Epithelial cell of prostate (primary cell): Measurements from ENCODE around the gene SEC24D.

Experiments
- DNase-seq: peaks from one replicate; pipeline ENCODE4 v3.0.0-alpha.2; 2011; ENCODE audit warnings: low read depth, low spot score
- H3K27ac ChIP-seq: fragments of 450-650 bp; 2 replicates; pipeline ENCODE4 v1.5.1; 2017; ENCODE audit warnings: mild to moderate bottlenecking

The SEC24D gene

DNA sequence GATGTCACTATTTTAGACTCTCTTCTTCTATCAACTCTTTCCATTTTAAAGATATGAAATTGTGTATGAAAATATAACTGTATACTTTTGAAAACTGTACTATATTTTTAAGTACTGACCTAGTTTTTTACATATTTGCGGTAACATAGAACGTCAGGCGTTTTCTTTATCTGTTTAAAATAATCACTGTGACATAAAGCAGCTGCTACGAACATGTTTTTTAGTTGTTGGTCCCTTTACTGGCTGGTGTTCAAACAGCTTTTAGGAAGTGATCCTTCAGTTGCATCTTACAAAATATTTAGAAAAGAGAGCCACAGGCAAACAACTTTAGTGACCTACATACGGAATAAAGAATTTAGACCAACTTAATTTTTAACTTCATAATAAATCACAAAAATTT is 77.6 kb downstream of the SEC24D start:
- H3K27ac ChIP-seq, result no peak overlapping the region
- no peak for DNase-seq

DNA sequence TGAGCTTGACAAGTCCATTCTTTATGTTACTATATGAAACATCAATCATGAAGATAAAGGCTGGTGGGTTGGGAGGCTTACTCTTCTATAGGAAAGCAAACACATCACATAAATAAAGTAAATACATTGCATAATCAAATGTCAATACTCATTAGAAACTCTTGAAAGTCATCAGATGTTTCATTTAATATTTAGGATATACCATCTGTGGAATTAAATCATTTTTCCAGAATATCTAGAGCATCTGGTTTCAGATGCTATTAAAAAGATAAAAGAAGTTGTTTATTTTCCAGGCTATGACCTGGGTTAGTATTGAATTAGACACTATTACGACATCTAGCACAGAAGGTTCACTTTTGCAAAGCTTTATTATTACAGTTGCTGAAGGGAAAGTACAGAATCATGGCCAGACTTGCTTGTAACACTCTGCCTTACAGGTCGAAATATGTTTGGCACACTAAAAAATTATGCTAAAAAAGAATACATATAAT is 78.1 kb downstream of the SEC24D start:
- no peak for DNase-seq
- H3K27ac ChIP-seq, result no peak overlapping the region

DNA sequence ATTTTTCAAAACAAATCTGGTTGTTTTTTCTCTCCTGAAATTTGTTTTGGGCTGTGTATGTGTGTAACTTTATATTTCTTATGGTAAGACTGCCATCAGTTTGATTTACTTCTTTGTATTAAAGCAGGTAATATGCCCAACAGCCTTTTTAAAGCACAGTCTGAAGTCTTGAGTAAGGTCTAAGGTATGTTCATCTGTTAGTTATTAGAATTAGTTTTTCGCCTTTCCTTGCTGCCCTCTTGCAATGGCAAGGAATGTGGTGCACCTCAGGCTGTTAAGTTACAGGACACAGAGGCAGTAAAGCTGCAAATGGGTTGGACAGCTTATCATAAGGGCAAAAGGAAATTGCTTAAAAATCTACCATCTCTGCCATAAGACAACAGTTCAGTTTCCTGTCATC is 79.0 kb downstream of the SEC24D start:
- no peak overlapping the region for H3K27ac ChIP-seq
- no peak for DNase-seq

- no peak for DNase-seq
- no peak overlapping the region for H3K27ac ChIP-seq
Observed at GRCh38 chr4:118756429-118756828, 79.5 kb downstream of the SEC24D start.

DNA sequence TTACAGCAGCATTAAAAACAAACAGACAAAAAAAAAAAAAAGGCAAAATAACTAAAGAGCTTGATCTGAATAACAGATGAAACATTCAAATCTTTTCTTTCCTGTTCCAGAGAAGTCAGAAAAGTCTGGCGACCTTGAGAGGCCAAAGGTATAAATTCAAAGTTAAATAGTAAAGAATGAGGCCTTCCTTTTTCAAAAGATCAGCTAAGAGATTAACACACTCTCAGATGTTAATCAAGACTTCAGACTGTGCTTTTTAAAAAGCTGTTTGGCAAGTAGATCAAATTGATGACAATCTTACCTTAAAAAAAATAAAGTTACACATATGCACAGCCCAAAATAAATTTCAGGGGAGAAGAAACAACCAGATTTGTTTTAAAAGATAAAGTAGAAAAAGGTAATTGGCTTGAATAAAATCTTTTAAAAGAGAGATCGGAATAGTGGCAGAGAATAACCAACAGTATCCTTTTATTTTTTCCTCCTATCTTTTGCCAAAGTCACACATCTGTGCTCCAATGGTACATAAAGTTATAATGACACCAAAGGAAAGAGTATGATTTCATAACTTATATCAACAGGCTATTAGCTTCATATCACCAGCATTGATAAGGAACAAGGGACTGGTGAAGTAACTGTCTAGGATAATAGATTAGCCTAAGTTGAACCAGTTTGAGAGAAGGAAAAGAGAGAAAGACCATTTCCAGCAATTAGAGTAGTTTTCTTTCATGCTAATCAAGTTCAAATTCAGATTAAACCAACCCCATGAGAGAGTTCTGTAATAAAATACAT is 80.3 kb downstream of the SEC24D start:
- no peak overlapping the region for H3K27ac ChIP-seq
- DNase-seq, result no peak

- no peak overlapping the region for H3K27ac ChIP-seq
- DNase-seq, result no peak
Observed at GRCh38 chr4:118754890-118755289, 81.0 kb downstream of the SEC24D start.

DNA sequence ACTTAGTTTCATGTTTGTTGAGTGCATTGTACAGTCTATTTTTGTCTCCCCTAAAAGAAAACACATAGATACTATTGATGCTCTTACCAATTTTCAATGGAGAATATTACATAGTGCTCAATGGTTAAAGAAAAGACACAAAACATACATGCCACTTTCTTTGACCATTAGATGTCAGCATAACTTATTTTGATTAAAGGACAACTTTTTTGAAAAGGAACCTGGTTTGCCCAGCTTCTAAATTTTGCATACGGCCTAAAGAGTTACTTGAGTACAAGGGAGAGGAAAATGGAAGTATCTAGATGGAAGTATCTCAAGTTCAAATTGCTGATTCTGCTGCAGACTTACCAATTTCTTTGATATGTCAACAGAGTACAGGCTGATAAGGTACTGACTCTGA is 82.2 kb downstream of the SEC24D start:
- DNase-seq, result no peak

GRCh38 chr4:118753096-118753495 is 82.8 kb downstream of the SEC24D start:
- no peak overlapping the region for H3K27ac ChIP-seq
- DNase-seq, result no peak

More for the DNA sequence above, 82.2 kb downstream of the SEC24D start:
- H3K27ac ChIP-seq, result no peak overlapping the region

DNA sequence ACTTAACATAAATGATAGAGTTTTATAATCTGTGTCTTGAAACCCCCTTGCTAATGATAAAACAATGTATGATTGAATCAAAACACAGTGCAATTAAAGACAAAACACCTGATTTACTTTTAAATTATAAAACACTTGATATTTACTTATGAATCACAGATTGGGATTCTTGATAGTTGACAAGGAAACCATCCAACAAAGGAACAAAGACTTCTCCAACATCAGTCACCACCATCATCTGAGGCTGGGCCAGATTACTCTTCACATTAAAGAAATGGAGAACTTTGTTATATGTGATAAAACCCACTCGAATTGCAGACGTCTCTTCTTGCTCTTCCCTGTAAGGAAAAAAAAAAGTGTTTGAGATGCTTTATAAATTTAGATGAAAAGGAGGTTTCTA is 83.4 kb downstream of the SEC24D start:
- no peak for DNase-seq
- no peak overlapping the region for H3K27ac ChIP-seq

GRCh38 chr4:118751629-118752323 is 84.2 kb downstream of the SEC24D start:
- no peak for DNase-seq
- no peak overlapping the region for H3K27ac ChIP-seq

DNA sequence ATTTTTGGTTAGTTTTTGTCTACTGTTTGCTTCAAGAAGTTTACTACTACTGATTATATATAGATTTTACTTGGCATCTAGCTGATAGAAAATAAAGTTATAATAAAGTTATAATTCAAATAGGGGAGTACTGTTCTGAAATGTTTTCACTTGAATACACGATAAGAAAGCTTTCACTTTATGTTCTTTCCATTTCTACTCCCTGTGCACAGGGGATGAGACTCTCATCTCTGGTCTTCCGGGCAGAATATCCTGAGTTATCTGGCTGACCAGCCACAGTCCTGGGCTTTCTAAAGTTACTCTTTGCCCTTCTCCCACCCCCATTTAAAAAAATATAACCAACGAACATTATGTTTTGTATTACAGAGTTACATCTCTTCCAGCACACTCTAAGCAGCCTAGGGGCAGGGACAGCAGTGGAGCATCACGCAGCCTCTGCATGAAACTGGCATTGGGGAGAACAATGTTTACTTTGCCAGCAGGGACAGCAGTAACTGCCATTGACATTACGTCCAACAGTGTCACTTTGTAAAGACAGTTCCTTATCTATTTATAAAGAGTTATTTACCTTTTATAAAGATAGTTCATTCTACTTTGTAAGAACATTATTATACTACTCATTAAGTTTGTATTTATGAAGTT is 86.5 kb downstream of the SEC24D start:
- H3K27ac ChIP-seq, result no peak overlapping the region
- DNase-seq, result no peak

GRCh38 chr4:118746251-118746919 is 89.5 kb downstream of the SEC24D start:
- no peak for DNase-seq
- no peak overlapping the region for H3K27ac ChIP-seq

DNA sequence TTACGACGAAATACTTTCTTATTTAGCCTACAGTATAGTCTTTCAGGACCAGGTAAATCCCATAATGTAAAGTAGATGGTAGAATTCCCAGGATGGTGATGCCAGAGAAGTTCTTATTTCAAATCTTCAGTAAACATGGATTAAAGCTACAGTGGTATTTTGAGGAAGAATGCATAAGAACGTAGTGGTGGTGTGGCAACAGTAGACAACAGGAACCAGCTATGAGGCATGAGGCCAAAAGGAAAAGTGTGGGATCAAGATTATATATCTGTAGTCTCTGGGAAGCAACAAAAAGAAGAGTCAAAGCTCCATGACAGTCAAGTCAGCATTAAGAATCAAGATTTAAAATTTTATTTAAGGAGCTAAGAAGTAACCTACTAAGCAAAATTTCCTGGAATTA is 90.6 kb downstream of the SEC24D start:
- H3K27ac ChIP-seq, result no peak overlapping the region
- no peak for DNase-seq

DNA sequence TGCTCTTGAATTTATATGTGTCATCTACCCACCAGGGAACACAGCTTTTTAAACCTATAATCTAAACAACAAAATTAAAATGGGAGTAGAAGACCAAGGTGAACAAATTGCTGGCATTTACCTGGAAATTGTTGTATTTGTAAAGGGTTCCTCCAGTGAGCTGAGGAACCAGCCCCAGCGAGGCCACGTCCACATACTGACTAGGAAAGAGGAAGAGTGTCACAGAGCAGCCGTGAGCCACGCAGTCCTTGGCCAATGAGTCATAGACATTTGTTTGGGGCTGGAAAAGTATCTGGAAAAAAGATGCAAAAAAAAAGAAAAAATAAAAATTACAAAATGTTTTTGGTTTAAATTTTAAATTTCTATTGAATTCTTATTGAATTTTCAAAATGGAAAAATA is 92.1 kb downstream of the SEC24D start:
- no peak overlapping the region for H3K27ac ChIP-seq
- no peak for DNase-seq

DNA sequence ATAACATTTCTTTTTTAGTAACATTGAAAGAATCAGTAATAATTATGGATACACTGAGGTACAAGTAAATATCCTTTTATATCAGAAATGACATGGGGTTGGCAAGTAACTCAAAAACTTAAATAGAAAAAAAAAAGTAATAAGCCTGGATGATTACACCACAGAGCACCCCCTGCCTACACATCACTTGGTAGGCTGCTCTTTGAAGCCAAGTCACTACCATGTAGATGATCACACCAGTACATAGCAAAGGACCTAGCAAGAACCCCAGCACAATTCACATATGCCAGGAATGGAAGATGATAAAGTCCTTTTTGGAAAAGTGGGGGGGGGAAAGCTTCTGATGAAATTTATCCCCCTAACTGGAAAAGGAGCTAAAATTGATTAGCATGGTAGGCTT is 93.9 kb downstream of the SEC24D start:
- no peak overlapping the region for H3K27ac ChIP-seq
- no peak for DNase-seq

DNA sequence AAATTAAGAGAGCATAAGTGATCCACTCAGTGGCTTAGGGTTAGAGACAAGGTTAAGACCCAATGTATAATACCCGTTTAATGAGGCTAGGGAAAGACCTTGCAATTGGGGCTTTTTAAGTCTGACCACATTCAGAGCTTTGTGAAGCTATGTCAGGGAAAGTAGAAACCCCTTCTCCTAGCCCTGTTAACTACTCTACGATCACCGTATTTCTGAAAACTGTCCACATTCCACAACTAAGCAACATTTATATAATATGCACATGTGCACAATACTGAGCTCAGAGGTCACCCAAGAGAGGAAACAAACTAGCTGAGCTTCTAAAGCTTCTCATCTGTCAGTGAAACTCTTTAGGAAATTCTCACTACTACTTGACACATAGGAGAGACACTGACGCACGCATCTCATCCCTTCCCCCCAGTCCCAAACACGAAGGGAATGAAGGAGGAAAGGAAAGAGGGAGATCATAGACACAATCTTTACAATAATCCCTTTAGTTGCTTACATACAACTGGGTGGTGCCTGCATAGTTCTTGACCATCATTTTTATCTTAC is 94.5 kb downstream of the SEC24D start:
- no peak for DNase-seq

GRCh38 chr4:118740869-118741268 is 95.1 kb downstream of the SEC24D start:
- no peak overlapping the region for H3K27ac ChIP-seq
- DNase-seq, result no peak

More for the DNA sequence above, 94.5 kb downstream of the SEC24D start:
- H3K27ac ChIP-seq, result no peak overlapping the region

- no peak for DNase-seq
- H3K27ac ChIP-seq, result no peak overlapping the region
Observed at GRCh38 chr4:118739022-118739713, 96.8 kb downstream of the SEC24D start.

DNA sequence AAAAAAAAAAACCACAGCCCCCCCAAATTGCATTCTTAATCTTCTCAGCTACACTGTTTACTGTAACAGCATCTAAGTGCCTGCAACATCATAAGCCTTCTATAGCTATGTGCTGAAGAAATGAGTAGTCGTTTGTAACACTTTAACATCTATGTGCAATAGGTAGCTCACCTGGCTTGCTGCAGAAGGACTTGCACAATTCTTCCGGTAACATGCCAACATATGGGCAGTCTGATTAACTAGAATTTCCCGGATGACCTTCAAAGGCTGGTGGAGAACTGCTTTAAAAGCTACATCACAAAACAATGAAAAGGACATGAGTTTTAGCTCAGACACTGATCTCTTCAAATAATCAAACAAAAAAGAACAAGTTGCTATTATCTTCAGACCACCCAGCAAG is 97.8 kb downstream of the SEC24D start:
- DNase-seq, result no peak
- no peak overlapping the region for H3K27ac ChIP-seq

GRCh38 chr4:118736900-118737299 is 99.0 kb downstream of the SEC24D start:
- no peak for DNase-seq
- H3K27ac ChIP-seq, result no peak overlapping the region
